ENCODE data around the gene TJP2.

DNA sequence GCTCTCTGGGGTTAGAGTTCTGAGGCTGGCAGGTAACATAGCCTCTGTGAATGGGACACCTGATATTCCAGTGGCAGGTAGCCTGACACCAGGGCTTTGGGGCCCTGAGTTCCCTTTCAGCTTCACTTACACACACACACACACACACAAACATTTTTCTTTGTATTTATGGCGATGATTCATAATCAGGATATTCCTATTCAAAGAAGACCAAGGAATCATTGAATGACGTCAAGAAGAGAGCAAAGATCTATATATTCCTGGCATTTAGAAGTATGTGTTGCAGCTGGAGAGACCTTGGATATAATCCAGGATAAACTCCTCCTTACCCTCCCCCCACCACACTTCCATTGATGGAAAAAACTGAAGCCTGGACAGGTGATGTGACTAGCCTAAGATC lies 143.0 kb downstream of the TJP2 start:
- TF ChIP-seq POLR2A (IDR thresholded peaks at IDR 0.05) (no peak), CTCF (IDR thresholded peaks at IDR 0.05) (no peak)

Measured in suprapubic skin (tissue), 3 donors.